H9 (cell line): ENCODE measurements around the gene CPT1B. TPM values are rescaled to one million over a fixed set of nuclear protein-coding genes. Genes with fewer than 3 reads are reported as not detected.

Source experiments
- DNase-seq: peaks from one replicate; pipeline ENCODE4 v3.0.0-alpha.2; 2017
- H2AFZ ChIP-seq: one replicate; pipeline ENCODE4 v1.6.1; 2013; ENCODE audit warnings: mild to moderate bottlenecking, low read length, control low read depth, moderate library complexity
- H2AK5ac ChIP-seq: 2 replicates; pipeline ENCODE4 v1.6.1; 2013; ENCODE audit warnings: low read length, control low read depth, mixed read lengths; ENCODE audit not compliant: insufficient read length
- H2BK120ac ChIP-seq: one replicate; pipeline ENCODE4 v1.6.1; 2013; ENCODE audit warnings: low read depth, mild to moderate bottlenecking, low read length, control low read depth, inconsistent platforms; ENCODE audit not compliant: poor library complexity, severe bottlenecking
- H2BK12ac ChIP-seq: 2 replicates; pipeline ENCODE4 v1.6.1; 2013; ENCODE audit warnings: low read length, control low read depth, mixed read lengths, low read depth; ENCODE audit not compliant: insufficient read length
- H2BK15ac ChIP-seq: 2 replicates; pipeline ENCODE4 v1.6.1; 2013; ENCODE audit warnings: low read depth, low read length, control low read depth
- H2BK20ac ChIP-seq: one replicate; pipeline ENCODE4 v1.6.1; 2013; ENCODE audit warnings: low read depth, mild to moderate bottlenecking, low read length, control low read depth, inconsistent platforms; ENCODE audit not compliant: poor library complexity, severe bottlenecking
- H2BK5ac ChIP-seq: 2 replicates; pipeline ENCODE4 v1.6.1; 2013; ENCODE audit warnings: low read length, control low read depth, mixed read lengths; ENCODE audit not compliant: insufficient read length
- H3K14ac ChIP-seq: 2 replicates; pipeline ENCODE4 v1.6.1; 2013; ENCODE audit warnings: low read length, control low read depth; ENCODE audit not compliant: insufficient read depth
- H3K18ac ChIP-seq: 2 replicates; pipeline ENCODE4 v1.6.1; 2013; ENCODE audit warnings: low read depth, mild to moderate bottlenecking, mixed read lengths, low read length, control low read depth; ENCODE audit not compliant: insufficient read length
- H3K23ac ChIP-seq: 2 replicates; pipeline ENCODE4 v1.6.1; 2013; ENCODE audit warnings: low read length, control low read depth, mixed read lengths, low read depth; ENCODE audit not compliant: insufficient read length
- H3K23me2 ChIP-seq: 2 replicates; pipeline ENCODE4 v1.6.1; 2013; ENCODE audit warnings: low read depth, mild to moderate bottlenecking, mixed read lengths, low read length, control low read depth; ENCODE audit not compliant: insufficient read length, poor library complexity, severe bottlenecking
- H3K27ac ChIP-seq: 2 replicates; pipeline ENCODE4 v1.5.1; 2013; ENCODE audit warnings: low read length, control low read depth, mixed read lengths, low read depth; ENCODE audit not compliant: insufficient read length
- H3K27me3 ChIP-seq: 2 replicates; pipeline ENCODE4 v1.6.1; 2013; ENCODE audit warnings: low read length, control low read depth, inconsistent platforms; ENCODE audit not compliant: insufficient read depth
- H3K4ac ChIP-seq: 2 replicates; pipeline ENCODE4 v1.6.1; 2013; ENCODE audit warnings: low read depth, mild to moderate bottlenecking, control low read depth, inconsistent platforms, low read length, moderate library complexity
- H3K4me1 ChIP-seq: 2 replicates; pipeline ENCODE4 v1.6.1; 2013; ENCODE audit warnings: low read length, control low read depth, inconsistent platforms; ENCODE audit not compliant: insufficient read depth
- H3K4me2 ChIP-seq: 2 replicates; pipeline ENCODE4 v1.6.1; 2013; ENCODE audit warnings: low read length, control low read depth, mixed read lengths; ENCODE audit not compliant: insufficient read length, insufficient read depth
- H3K56ac ChIP-seq: 2 replicates; pipeline ENCODE4 v1.6.1; 2013; ENCODE audit warnings: low read depth, mild to moderate bottlenecking, mixed read lengths, low read length, control low read depth; ENCODE audit not compliant: insufficient read length
- H3K79me1 ChIP-seq: 2 replicates; pipeline ENCODE4 v1.6.1; 2013; ENCODE audit warnings: low read depth, mild to moderate bottlenecking, moderate library complexity, low read length, control low read depth, inconsistent platforms; ENCODE audit not compliant: insufficient read depth, poor library complexity, severe bottlenecking
- H3K79me2 ChIP-seq: 2 replicates; pipeline ENCODE4 v1.6.1; 2013; ENCODE audit warnings: low read length, control low read depth, inconsistent platforms; ENCODE audit not compliant: insufficient read depth
- H3K9ac ChIP-seq: 2 replicates; pipeline ENCODE4 v1.6.1; 2013; ENCODE audit warnings: low read length, control low read depth, mixed read lengths; ENCODE audit not compliant: insufficient read length; ENCODE audit errors: extremely low read depth
- H3K9me3 ChIP-seq: one replicate; pipeline ENCODE4 v1.6.1; 2013; ENCODE audit warnings: low read depth, low read length, inconsistent platforms; ENCODE audit not compliant: control insufficient read depth
- H3T11ph ChIP-seq: one replicate; pipeline ENCODE4 v1.6.1; 2013; ENCODE audit warnings: mild to moderate bottlenecking, low read length, control low read depth, inconsistent platforms
- H4K20me1 ChIP-seq: one replicate; pipeline ENCODE4 v1.6.1; 2013; ENCODE audit not compliant: control insufficient read depth, insufficient read length, insufficient read depth
- H4K5ac ChIP-seq: 2 replicates; pipeline ENCODE4 v1.6.1; 2013; ENCODE audit warnings: low read depth, mild to moderate bottlenecking, mixed read lengths, low read length, control low read depth; ENCODE audit not compliant: insufficient read length
- H4K8ac ChIP-seq: replicated peaks from 2 replicates; pipeline ENCODE4 v1.6.1; 2013; ENCODE audit warnings: low read length, control low read depth, mixed read lengths, low read depth; ENCODE audit not compliant: insufficient read length
- H4K91ac ChIP-seq: 2 replicates; pipeline ENCODE4 v1.6.1; 2013; ENCODE audit warnings: low read depth, mild to moderate bottlenecking, moderate library complexity, mixed read lengths, low read length, control low read depth; ENCODE audit not compliant: insufficient read length
- H3K27ac Mint-ChIP-seq, 3 experiments: 2 replicates in 2 of 3; 3 replicates in 1 of 3; pipeline ENCODE4 v1.8.0; 2020 to 2021; ENCODE audit warnings: mixed read lengths in 3 of 3, mild to moderate bottlenecking in 1 of 3, moderate library complexity in 1 of 3
- H3K27me3 Mint-ChIP-seq: 2 replicates; pipeline ENCODE4 v1.8.0; 2021; ENCODE audit warnings: low read depth, mild to moderate bottlenecking, moderate library complexity, mixed read lengths
- H3K36me3 Mint-ChIP-seq, 3 experiments: 2 replicates in 2 of 3; 3 replicates in 1 of 3; pipeline ENCODE4 v1.8.0; 2020 to 2021; ENCODE audit warnings: low read depth in 3 of 3, mixed read lengths in 3 of 3; ENCODE audit not compliant: insufficient read depth in 1 of 3
- H3K4me1 Mint-ChIP-seq, 2 experiments: 2 replicates each; pipeline ENCODE4 v1.8.0; 2020; ENCODE audit warnings: mixed read lengths in 2 of 2
- H3K4me3 Mint-ChIP-seq, 2 experiments: 2 replicates in 1 of 2; 3 replicates in 1 of 2; pipeline ENCODE4 v1.8.0; 2020 to 2021; ENCODE audit warnings: mild to moderate bottlenecking in 2 of 2, mixed read lengths in 2 of 2, moderate library complexity in 1 of 2
- H3K9me3 Mint-ChIP-seq, 2 experiments: 2 replicates in 1 of 2; 3 replicates in 1 of 2; pipeline ENCODE4 v1.8.0; 2020; ENCODE audit warnings: mild to moderate bottlenecking in 2 of 2, mixed read lengths in 2 of 2, moderate library complexity in 1 of 2
- CTCF ChIP-seq: fragments of 200-600 bp; sonication (generic); conservative IDR thresholded peaks from 3 replicates; pipeline ENCODE4 v1.8.0; 2021; ENCODE audit warnings: antibody characterized with exemption, mild to moderate bottlenecking
- WGBS: extraction: QIAGEN DNeasy Blood & Tissue Kit; methylation state at CpG from one replicate; pipeline ENCODE4 v1.1.7; 2013; ENCODE audit warnings: missing lambda C conversion rate, low lambda C conversion rate, mixed read lengths; ENCODE audit not compliant: insufficient read length; ENCODE audit errors: extremely low coverage; 5-methylcytosine and 5-hydroxymethylcytosine counted together
- total RNA-seq: library from RNA; stranded (reverse); gene quantifications from 2 replicates; pipeline ENCODE4 v1.2.1, GENCODE V29; 2021

The CPT1B gene
- total RNA-seq, 1 experiment from 2014 or later = 65.7 TPM

- H4K5ac ChIP-seq = no peak overlapping the region
- H3K9ac ChIP-seq = no peak overlapping the region
- no peaks in the 10 kb centered on the region for H3K79me1 ChIP-seq
- no peak overlapping the region for H3K23ac ChIP-seq
- H3K27ac ChIP-seq = no peak overlapping the region
- peaks cover 75% of the 10 kb centered on the region for H3K27me3 Mint-ChIP-seq
- no peak overlapping the region for H2BK5ac ChIP-seq
- H3K14ac ChIP-seq = no peak overlapping the region
- no peaks in the 10 kb centered on the region for H3K9me3 ChIP-seq
- H3K23me2 ChIP-seq = peaks cover 18% of the 10 kb centered on the region
- no peaks in the 10 kb centered on the region; a peak in 1 of 7 replicates for H3K36me3 Mint-ChIP-seq
- H2AK5ac ChIP-seq = no peak overlapping the region
- H3K79me2 ChIP-seq = no peaks in the 10 kb centered on the region
- no peak overlapping the region for H3T11ph ChIP-seq
- no peaks in the 10 kb centered on the region for H4K20me1 ChIP-seq
- H4K8ac ChIP-seq = no peak overlapping the region
- H2BK15ac ChIP-seq = no peak overlapping the region
- H3K4me1 Mint-ChIP-seq = peaks cover 15 to 20% of the 10 kb centered on the region in 2 experiments
- no peak overlapping the region for H2BK12ac ChIP-seq
- H3K27me3 ChIP-seq = peaks cover 37% of the 10 kb centered on the region; the same call in 1 of the 2 replicates
- DNase-seq = peak; percentile 84
- H3K27ac Mint-ChIP-seq = no peak overlapping the region
- H2BK120ac ChIP-seq = no peak overlapping the region
- H3K4me3 Mint-ChIP-seq = peak overlapping the region; percentile 56 to 80
- no peaks in the 10 kb centered on the region; a peak in 1 of 5 replicates for H3K9me3 Mint-ChIP-seq
- no peaks in the 10 kb centered on the region for H3K4me1 ChIP-seq
- no CpG with 5 or more reads among the region's 53 CpGs for WGBS
- no peak overlapping the region for H4K91ac ChIP-seq
- no peak overlapping the region for H2BK20ac ChIP-seq
- H3K4me2 ChIP-seq = peak overlapping the region; percentile 34
- no peak overlapping the region for H2AFZ ChIP-seq
- H3K56ac ChIP-seq = no peak overlapping the region
- no peak for TF ChIP-seq CTCF
- H3K4ac ChIP-seq = no peak overlapping the region
- H3K18ac ChIP-seq = peak overlapping the region; percentile 27
These were observed 47.2 kb downstream of the CPT1B start for GRCh38 chr22:50530877-50531545.
